ENCODE data around the gene SPATA13.

The SPATA13 gene

GRCh38 chr13:24168392-24168750 lies 7.9 kb downstream of the SPATA13 start:
- TF ChIP-seq GATA2 (IDR thresholded peaks at IDR 0.05; ENCODE audit: low read depth, low read length) (no peak), GATA3 (IDR thresholded peaks at IDR 0.05; ENCODE audit: low read depth, low read length) (no peak)

GRCh38 chr13:24168979-24169378 lies 8.5 kb downstream of the SPATA13 start:
- TF ChIP-seq GATA3 (IDR thresholded peaks at IDR 0.05; ENCODE audit: low read depth, low read length) (no peak), GATA2 (IDR thresholded peaks at IDR 0.05; ENCODE audit: low read depth, low read length) (no peak)

- TF ChIP-seq GATA3 (IDR thresholded peaks at IDR 0.05; ENCODE audit: low read depth, low read length) (no peak), GATA2 (IDR thresholded peaks at IDR 0.05; ENCODE audit: low read depth, low read length) (no peak)
Observed at GRCh38 chr13:24172071-24172470, 11.6 kb downstream of the SPATA13 start.

- TF ChIP-seq GATA3 (IDR thresholded peaks at IDR 0.05; ENCODE audit: low read depth, low read length) (no peak), GATA2 (IDR thresholded peaks at IDR 0.05; ENCODE audit: low read depth, low read length) (no peak)
Observed at GRCh38 chr13:24173795-24174194, 13.3 kb downstream of the SPATA13 start.

GRCh38 chr13:24175847-24176246 lies 15.3 kb downstream of the SPATA13 start:
- TF ChIP-seq GATA3 (IDR thresholded peaks at IDR 0.05; ENCODE audit: low read depth, low read length) = no peak
- TF ChIP-seq GATA2 (IDR thresholded peaks at IDR 0.05; ENCODE audit: low read depth, low read length) = no peak

- TF ChIP-seq GATA3 (IDR thresholded peaks at IDR 0.05; ENCODE audit: low read depth, low read length) = no peak
- TF ChIP-seq GATA2 (IDR thresholded peaks at IDR 0.05; ENCODE audit: low read depth, low read length) = no peak
Observed at GRCh38 chr13:24176351-24177101, 16.0 kb downstream of the SPATA13 start.

- no peak for TF ChIP-seq GATA2 (IDR thresholded peaks at IDR 0.05; ENCODE audit: low read depth, low read length)
- TF ChIP-seq GATA3 (IDR thresholded peaks at IDR 0.05; ENCODE audit: low read depth, low read length) = no peak
Observed at GRCh38 chr13:24178847-24179485, 18.4 kb downstream of the SPATA13 start.

GRCh38 chr13:24179486-24179850 lies 18.9 kb downstream of the SPATA13 start:
- no peak for TF ChIP-seq GATA3 (IDR thresholded peaks at IDR 0.05; ENCODE audit: low read depth, low read length)
- no peak for TF ChIP-seq GATA2 (IDR thresholded peaks at IDR 0.05; ENCODE audit: low read depth, low read length)

- no peak for TF ChIP-seq GATA3 (IDR thresholded peaks at IDR 0.05; ENCODE audit: low read depth, low read length)
- no peak for TF ChIP-seq GATA2 (IDR thresholded peaks at IDR 0.05; ENCODE audit: low read depth, low read length)
Observed at GRCh38 chr13:24180750-24181377, 20.3 kb downstream of the SPATA13 start.

GRCh38 chr13:24181991-24182702 lies 21.6 kb downstream of the SPATA13 start:
- TF ChIP-seq GATA3 (IDR thresholded peaks at IDR 0.05; ENCODE audit: low read depth, low read length) (no peak), GATA2 (IDR thresholded peaks at IDR 0.05; ENCODE audit: low read depth, low read length) (no peak)

- TF ChIP-seq GATA3 (IDR thresholded peaks at IDR 0.05; ENCODE audit: low read depth, low read length) (no peak), GATA2 (IDR thresholded peaks at IDR 0.05; ENCODE audit: low read depth, low read length) (no peak)
Observed at GRCh38 chr13:24182703-24183081, 22.2 kb downstream of the SPATA13 start.

GRCh38 chr13:24183741-24184182 lies 23.2 kb downstream of the SPATA13 start:
- TF ChIP-seq GATA3 (IDR thresholded peaks at IDR 0.05; ENCODE audit: low read depth, low read length) (no peak), GATA2 (IDR thresholded peaks at IDR 0.05; ENCODE audit: low read depth, low read length) (no peak)

- TF ChIP-seq GATA2 (IDR thresholded peaks at IDR 0.05; ENCODE audit: low read depth, low read length) (no peak), GATA3 (IDR thresholded peaks at IDR 0.05; ENCODE audit: low read depth, low read length) (no peak)
Observed at GRCh38 chr13:24184265-24184841, 23.8 kb downstream of the SPATA13 start.

- no peak for TF ChIP-seq GATA2 (IDR thresholded peaks at IDR 0.05; ENCODE audit: low read depth, low read length)
- TF ChIP-seq GATA3 (IDR thresholded peaks at IDR 0.05; ENCODE audit: low read depth, low read length) = no peak
Observed at GRCh38 chr13:24184882-24185281, 24.4 kb downstream of the SPATA13 start.

Data from SH-SY5Y (cell line).